GM13976 (cell line): ENCODE data around the gene IGFLR1.

Experiments used
- DNase-seq: peaks from one replicate; pipeline ENCODE4 v3.0.0; 2012; ENCODE audit warnings: low spot score
- in situ Hi-C: fragments of 300-500 bp; cut with MboI; formaldehyde crosslinking; loops from one replicate; pipeline ENCODE4 v1.12.0; 2022; ENCODE audit warnings: low sequenced_read_pairs, mixed read lengths, inconsistent platforms; ENCODE audit not compliant: unreplicated experiment
- TF ChIP-seq, protein P1 (sequence below): IDR thresholded peaks from 2 replicates; pipeline ENCODE4 v1.5.1; 2012; ENCODE audit warnings: borderline replicate concordance, mild to moderate bottlenecking; ENCODE audit not compliant: insufficient read depth; ENCODE audit errors: extremely low read depth, missing control alignments, control extremely low read depth

Gene IGFLR1

DNA sequence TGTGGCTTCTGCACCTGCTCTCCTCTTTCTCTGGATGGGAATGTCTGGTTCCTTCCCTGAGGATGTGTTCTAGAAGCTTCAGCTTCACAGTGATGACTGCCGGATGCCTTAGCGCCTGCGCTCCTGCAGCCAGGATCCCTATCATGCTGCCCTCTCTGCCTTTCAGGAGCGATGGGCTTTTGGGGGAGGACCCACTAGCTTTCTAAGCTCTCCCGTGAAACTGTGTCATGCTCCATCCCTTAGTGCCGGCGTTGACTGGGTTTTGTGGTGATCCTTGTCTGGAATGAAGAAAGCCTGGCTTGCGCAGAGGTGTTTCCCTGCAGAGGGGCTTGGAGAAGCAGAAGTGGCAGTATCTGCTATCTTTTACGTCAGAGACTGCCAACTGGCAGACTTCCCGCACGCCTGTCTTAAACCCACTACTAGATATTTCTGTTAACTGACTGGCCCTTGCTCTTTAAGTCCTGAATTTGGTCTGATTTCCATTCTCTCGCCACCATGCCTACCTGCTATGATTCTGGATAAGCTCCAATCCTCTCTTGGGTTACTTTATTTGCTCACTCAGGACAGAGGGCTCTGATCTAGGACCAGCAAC is 28.3 kb downstream of the IGFLR1 start:
- DNase-seq, result no peak
- TF ChIP-seq, protein P1, sequence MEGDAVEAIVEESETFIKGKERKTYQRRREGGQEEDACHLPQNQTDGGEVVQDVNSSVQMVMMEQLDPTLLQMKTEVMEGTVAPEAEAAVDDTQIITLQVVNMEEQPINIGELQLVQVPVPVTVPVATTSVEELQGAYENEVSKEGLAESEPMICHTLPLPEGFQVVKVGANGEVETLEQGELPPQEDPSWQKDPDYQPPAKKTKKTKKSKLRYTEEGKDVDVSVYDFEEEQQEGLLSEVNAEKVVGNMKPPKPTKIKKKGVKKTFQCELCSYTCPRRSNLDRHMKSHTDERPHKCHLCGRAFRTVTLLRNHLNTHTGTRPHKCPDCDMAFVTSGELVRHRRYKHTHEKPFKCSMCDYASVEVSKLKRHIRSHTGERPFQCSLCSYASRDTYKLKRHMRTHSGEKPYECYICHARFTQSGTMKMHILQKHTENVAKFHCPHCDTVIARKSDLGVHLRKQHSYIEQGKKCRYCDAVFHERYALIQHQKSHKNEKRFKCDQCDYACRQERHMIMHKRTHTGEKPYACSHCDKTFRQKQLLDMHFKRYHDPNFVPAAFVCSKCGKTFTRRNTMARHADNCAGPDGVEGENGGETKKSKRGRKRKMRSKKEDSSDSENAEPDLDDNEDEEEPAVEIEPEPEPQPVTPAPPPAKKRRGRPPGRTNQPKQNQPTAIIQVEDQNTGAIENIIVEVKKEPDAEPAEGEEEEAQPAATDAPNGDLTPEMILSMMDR, result no peak
- in situ Hi-C loops, result no loop called here

DNA sequence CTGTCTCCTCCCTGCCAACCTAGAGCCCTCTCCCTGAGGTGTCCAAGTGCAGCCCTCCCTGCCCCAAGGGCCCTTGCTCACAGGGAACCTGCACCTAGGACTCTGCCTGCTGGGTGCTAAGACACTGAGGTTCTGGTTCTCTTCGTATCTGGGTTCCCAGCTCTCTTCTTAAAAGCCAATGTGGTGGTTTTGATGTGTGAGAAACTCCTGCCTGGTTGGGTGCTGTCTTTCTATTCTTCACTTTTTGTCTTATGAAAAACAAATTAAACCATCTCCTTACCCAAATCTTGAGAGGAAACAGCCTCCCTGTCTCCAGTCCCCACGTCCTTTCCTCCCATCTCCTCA is 28.8 kb downstream of the IGFLR1 start:
- in situ Hi-C loops, result no loop called here
- TF ChIP-seq, protein P1, result no peak
- DNase-seq, result no peak

DNA sequence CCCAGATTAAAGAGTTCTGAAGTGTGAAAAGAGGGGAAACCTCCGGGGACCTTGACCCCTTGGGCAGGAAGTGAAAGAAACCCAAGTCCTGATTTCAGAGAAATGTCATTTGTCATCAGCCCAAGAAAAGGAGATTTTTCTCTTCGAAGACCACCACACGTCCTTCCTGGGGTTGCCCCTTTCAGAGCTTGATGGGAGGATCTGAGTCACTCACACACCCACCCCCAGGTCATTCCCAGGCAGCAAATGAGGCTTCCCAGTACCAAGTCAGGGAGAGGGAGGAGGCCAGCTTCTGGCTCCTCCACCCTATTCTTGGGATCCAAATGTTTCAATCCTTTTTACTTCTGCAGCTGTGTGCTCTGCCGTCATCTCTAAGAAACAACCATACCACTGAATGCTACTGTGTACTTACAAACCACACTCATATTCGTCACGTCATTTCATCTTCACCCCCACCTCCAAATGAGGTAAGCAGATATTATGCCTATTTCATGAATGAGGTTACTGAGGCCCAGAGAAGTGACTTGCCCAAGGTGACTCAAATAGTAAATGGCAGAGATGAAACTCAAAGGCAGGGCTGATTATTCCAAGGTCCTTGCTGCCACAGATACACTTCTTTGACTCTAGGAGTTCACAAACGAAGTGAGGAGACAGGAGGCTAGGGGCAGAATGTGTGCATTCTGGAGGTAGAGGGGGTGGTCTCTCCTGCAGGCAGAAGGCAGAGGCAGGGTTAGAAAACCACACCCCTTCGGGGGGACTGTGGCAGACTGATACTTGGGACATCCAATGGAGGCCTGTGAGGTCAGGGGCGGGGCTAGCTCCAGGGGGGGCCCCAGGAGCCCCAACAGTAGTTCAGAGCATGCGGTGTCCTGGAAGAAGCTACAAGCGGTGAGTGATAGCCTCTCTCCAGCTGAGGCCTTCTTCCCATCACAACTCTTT is 29.4 kb downstream of the IGFLR1 start:
- peak; percentile 85 for DNase-seq
- in situ Hi-C loops, result no loop called here
- TF ChIP-seq, protein P1, result no peak

DNA sequence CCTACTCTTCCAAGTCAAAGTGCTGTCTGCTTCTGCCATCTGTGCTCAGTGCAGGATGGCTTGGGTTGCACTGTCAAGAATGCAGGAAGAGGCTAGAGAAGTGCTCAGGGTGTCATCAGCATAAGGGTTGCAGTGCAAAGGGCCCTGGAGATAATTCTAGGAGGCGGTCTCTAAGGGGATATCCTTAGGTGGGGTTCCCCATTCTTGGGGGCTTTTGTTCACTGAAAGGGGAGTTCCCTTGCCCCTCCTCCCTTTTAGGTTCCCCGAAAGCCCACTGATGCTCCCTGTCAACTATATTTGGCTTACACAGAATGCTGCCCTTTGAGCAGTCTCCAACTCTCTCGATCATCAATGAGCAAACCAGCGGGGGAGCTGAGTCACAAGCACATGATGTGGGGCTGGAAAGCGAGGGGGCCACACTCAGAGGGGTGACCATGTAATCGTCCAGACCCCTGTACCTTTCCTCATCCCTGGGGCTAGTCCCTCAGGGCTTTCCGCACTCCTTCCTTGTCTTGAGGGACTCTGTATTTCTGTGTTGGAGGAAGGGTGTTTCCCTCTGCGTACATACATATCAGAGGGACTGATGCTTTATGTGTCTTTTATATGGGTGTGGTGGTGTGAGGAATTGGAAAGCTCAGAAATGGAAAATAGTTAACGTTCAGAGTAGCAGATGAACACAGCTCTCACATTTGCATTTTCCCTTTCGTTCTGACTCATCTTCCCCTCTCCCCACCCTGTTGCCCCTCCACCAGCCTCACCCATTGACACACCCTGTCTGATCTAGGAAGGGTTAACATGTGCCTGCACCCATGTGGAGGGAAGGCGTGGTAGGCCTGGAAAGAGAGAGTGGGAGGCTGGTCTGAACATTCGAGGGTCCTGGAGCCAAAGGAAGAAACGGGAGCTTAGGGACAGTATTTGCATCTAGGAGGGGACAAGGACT is 31.2 kb downstream of the IGFLR1 start:
- DNase-seq, result peak; percentile 70
- in situ Hi-C loops, result no loop called here
- TF ChIP-seq, protein P1, result no peak

DNA sequence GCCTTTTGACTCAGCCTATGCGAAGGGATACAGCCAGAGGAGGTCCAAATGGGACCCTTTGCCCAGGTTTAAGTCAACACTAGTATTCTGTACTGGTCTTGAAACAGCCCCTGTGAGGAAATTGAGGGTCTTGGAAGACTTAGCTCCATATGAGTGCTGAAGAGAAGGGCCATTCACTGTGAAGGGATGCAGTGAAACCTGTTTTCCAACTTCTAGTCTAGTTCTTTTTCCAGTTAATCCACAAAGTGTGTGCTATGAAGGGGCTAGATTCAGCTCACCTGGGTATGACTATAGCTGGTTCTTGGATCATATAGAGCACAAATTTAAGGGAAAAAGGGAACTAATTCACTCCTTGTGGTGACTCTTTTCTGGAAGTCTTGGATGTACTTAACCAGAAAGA is 33.9 kb downstream of the IGFLR1 start:
- TF ChIP-seq, protein P1, result no peak
- in situ Hi-C loops, result loop anchor here (10.0 kb wide), 1 partner anchor 216 kb away; no protein-coding TSS in a partner anchor
- DNase-seq, result no peak

DNA sequence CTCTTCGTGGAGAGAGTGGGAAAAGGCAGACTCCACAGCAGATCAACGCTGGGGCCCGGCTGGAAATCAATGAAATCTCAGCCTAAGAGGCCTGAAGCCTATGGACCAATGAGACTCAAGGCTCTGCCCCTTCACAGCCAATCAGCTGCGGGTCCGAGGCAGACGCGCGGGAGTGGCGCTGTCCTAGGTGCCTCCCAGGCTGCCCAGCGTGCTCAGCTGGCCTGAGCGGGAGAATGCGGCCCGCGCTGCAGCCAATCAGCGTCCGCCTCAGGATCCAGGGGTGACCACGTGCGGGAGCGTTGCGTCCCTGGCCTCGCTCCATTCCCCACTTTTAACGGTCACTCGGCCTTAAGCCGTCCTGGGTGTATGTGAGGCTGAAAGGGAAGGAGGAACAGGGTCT is 38.0 kb downstream of the IGFLR1 start, which contains the start of gene ZBTB32:
ZBTB32 (plus strand) TSS at position 341 of the 400 bp plus-strand sequence. CDS start 10,069 bp downstream, outside the sequence.
- TF ChIP-seq, protein P1, result no peak
- peak; percentile 37 for DNase-seq

More for the DNA sequence above, 38.0 kb downstream of the IGFLR1 start, which contains the start of gene ZBTB32:
- in situ Hi-C loops, result loop anchor here (10.0 kb wide), 1 partner anchor 221 kb away; no protein-coding TSS in a partner anchor
